ENCODE data around the gene TNS4. TPM values are rescaled to one million over a fixed set of nuclear protein-coding genes. Genes with fewer than 3 reads are reported as not detected.

TNS4 gene
- total and polyA plus RNA-seq, 9 of the 15 experiments (the other 6 are each of a cell fraction or from before 2014, with no cell fraction given): 0.04 to 0.73 (median 0.24) TPM; not detected in 1

DNA sequence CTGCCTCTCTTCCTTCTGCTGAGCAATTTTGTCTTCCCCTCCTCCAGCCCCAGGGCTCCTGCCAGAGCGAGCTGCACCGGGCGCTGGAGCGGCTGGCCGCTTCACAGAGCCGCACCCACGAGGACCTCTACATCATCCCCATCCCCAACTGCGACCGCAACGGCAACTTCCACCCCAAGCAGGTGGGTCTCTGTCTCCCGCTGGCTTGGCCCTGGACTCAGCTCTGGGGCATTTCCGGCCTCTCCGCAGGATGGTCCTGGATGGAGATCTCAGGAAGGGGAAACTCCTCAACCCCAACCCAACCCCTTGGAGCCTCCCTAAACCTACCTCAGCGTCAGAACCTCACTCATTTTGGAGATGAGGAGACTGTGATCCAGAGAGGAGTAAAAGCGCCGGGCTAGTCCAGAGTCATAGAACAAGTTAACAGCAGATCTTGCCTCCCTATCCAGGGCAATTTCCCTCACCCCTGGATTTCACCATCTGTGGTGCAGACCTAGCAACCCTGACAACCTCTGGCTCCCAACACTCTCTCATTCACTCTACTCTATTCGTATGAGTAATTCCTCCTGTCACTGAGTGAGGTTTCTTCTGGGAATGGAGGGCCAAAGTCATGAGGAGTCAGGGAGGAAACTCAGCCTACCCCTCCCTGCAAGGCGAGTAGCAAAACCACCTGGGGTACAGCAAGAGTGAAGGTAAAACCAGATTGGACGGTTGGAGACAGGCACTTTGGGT is 47.4 kb downstream of the TNS4 start:
- ATAC-seq (no peak), FAIRE-seq (no peak), DNase-seq (ENCODE audit: extremely low read depth in 1 of 4, low spot score in 3 of 4) (no peak)
- no peak overlapping the region for H2AFZ ChIP-seq (ENCODE audit: low read depth, low read length)
- H3K79me2 ChIP-seq (ENCODE audit: control insufficient read depth, insufficient read depth, low read length): no peaks in the 10 kb centered on the region
- POLR2A ChIA-PET: interaction anchor here (3.1 kb wide), 1 partner anchor 10 kb away, joined by 22 read pairs; the partner anchor contains the start of gene IGFBP4
- CTCF ChIA-PET (ENCODE audit: low intra/inter-chr PET ratio): no interaction called here
- no peaks in the 10 kb centered on the region for H3K27me3 ChIP-seq (ENCODE audit: control insufficient read depth in 2 of 2, insufficient read depth in 2 of 2, low read length in 2 of 2)
- no peak overlapping the region; a peak in 1 of 4 replicates for H3K9ac ChIP-seq (ENCODE audit: insufficient read depth in 1 of 2, low read depth in 2 of 2, low read length in 2 of 2)
- intact Hi-C loops (cut with micrococcal nuclease) (no loop called here), in situ Hi-C loops (cut with MboI) (no loop called here)
- WGBS (ENCODE audit: insufficient coverage, low coverage, missing lambda C conversion rate): 84% methylated on average over 15 of the region's 19 CpGs
- BruUV-seq (replicated peaks): no TSS peak
- H4K20me1 ChIP-seq (replicated peaks; ENCODE audit: control insufficient read depth, insufficient read depth, low read length): no peaks in the 10 kb centered on the region
- H3K4me3 ChIP-seq: no peak overlapping the region
- H3K4me1 ChIP-seq (replicated peaks in 1 of 2; ENCODE audit: control insufficient read depth in 2 of 2, insufficient read depth in 2 of 2, low read length in 2 of 2): peaks cover 0 to 10% of the 10 kb centered on the region in 2 experiments; a peak in 3 of 5 replicates
- H3K4me2 ChIP-seq (ENCODE audit: insufficient read depth, low read length): no peak overlapping the region
- no peak overlapping the region for H3K27ac ChIP-seq (ENCODE audit: extremely low read depth, low read depth, low read length)
- no peaks in the 10 kb centered on the region for H3K9me3 ChIP-seq (replicated peaks; ENCODE audit: control insufficient read depth, insufficient read depth, low read depth, low read length)
- H3K9me1 ChIP-seq (ENCODE audit: control insufficient read depth, insufficient read depth, low read length): no peaks in the 10 kb centered on the region
- peaks cover 32% of the 10 kb centered on the region; the same call in 2 of the 3 replicates for H3K36me3 ChIP-seq (ENCODE audit: control insufficient read depth, insufficient read depth, low read length)
- TF ChIP-seq PHB2 (IDR thresholded peaks at IDR 0.05; ENCODE audit: low read depth) (no peak), POLR2B (IDR thresholded peaks at IDR 0.05; ENCODE audit: low read depth, partially characterized antibody) (no peak), ESRRA (IDR thresholded peaks at IDR 0.05; ENCODE audit: borderline replicate concordance, low read depth) (no peak), FOXA1 (IDR thresholded peaks at IDR 0.05; ENCODE audit: borderline replicate concordance) (no peak), STAG1 (CRISPR knock-in tag; IDR thresholded peaks at IDR 0.05; ENCODE audit: borderline replicate concordance) (no peak), CREB1 (IDR thresholded peaks at IDR 0.05) (no peak), CREB1 (CRISPR knock-in tag; IDR thresholded peaks at IDR 0.05) (no peak), POLR3A (IDR thresholded peaks at IDR 0.05; ENCODE audit: borderline replicate concordance, extremely low read depth, insufficient read depth, insufficient read length) (no peak), HDAC1 (IDR thresholded peaks at IDR 0.05) (no peak), DMBX1 (CRISPR knock-in tag; IDR thresholded peaks at IDR 0.05; ENCODE audit: borderline replicate concordance) (no peak)
- TF ChIP-seq, protein P1, sequence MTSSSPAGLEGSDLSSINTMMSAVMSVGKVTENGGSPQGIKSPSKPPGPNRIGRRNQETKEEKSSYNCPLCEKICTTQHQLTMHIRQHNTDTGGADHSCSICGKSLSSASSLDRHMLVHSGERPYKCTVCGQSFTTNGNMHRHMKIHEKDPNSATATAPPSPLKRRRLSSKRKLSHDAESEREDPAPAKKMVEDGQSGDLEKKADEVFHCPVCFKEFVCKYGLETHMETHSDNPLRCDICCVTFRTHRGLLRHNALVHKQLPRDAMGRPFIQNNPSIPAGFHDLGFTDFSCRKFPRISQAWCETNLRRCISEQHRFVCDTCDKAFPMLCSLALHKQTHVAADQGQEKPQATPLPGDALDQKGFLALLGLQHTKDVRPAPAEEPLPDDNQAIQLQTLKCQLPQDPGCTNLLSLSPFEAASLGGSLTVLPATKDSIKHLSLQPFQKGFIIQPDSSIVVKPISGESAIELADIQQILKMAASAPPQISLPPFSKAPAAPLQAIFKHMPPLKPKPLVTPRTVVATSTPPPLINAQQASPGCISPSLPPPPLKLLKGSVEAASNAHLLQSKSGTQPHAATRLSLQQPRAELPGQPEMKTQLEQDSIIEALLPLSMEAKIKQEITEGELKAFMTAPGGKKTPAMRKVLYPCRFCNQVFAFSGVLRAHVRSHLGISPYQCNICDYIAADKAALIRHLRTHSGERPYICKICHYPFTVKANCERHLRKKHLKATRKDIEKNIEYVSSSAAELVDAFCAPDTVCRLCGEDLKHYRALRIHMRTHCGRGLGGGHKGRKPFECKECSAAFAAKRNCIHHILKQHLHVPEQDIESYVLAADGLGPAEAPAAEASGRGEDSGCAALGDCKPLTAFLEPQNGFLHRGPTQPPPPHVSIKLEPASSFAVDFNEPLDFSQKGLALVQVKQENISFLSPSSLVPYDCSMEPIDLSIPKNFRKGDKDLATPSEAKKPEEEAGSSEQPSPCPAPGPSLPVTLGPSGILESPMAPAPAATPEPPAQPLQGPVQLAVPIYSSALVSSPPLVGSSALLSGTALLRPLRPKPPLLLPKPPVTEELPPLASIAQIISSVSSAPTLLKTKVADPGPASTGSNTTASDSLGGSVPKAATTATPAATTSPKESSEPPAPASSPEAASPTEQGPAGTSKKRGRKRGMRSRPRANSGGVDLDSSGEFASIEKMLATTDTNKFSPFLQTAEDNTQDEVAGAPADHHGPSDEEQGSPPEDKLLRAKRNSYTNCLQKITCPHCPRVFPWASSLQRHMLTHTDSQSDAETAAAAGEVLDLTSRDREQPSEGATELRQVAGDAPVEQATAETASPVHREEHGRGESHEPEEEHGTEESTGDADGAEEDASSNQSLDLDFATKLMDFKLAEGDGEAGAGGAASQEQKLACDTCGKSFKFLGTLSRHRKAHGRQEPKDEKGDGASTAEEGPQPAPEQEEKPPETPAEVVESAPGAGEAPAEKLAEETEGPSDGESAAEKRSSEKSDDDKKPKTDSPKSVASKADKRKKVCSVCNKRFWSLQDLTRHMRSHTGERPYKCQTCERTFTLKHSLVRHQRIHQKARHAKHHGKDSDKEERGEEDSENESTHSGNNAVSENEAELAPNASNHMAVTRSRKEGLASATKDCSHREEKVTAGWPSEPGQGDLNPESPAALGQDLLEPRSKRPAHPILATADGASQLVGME (CRISPR knock-in tag; IDR thresholded peaks at IDR 0.05): no peak
- TF ChIP-seq, protein P2, sequence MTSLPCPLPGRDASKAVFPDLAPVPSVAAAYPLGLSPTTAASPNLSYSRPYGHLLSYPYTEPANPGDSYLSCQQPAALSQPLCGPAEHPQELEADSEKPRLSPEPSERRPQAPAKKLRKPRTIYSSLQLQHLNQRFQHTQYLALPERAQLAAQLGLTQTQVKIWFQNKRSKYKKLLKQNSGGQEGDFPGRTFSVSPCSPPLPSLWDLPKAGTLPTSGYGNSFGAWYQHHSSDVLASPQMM (CRISPR knock-in tag; IDR thresholded peaks at IDR 0.05): no peak
- TF ChIP-seq, protein P3, sequence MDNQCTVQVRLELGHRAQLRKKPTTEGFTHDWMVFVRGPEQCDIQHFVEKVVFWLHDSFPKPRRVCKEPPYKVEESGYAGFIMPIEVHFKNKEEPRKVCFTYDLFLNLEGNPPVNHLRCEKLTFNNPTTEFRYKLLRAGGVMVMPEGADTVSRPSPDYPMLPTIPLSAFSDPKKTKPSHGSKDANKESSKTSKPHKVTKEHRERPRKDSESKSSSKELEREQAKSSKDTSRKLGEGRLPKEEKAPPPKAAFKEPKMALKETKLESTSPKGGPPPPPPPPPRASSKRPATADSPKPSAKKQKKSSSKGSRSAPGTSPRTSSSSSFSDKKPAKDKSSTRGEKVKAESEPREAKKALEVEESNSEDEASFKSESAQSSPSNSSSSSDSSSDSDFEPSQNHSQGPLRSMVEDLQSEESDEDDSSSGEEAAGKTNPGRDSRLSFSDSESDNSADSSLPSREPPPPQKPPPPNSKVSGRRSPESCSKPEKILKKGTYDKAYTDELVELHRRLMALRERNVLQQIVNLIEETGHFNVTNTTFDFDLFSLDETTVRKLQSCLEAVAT (IDR thresholded peaks at IDR 0.05): no peak

All from K562 (cell line).